HG02642 (cell line): ENCODE results near the gene C5orf15.
"Not testable (repeated sequence)": the region's sequence is repeated elsewhere in the genome, so short reads cannot be mapped to it uniquely, and the experiment has no call there.

Experiments used
- ATAC-seq: cut with Tn5 transposase; IDR thresholded peaks from one replicate; pipeline ENCODE4 v1.9.1; 2021; ENCODE audit warnings: mild to moderate bottlenecking; ENCODE audit not compliant: unreplicated experiment, poor library complexity

The C5orf15 gene

DNA sequence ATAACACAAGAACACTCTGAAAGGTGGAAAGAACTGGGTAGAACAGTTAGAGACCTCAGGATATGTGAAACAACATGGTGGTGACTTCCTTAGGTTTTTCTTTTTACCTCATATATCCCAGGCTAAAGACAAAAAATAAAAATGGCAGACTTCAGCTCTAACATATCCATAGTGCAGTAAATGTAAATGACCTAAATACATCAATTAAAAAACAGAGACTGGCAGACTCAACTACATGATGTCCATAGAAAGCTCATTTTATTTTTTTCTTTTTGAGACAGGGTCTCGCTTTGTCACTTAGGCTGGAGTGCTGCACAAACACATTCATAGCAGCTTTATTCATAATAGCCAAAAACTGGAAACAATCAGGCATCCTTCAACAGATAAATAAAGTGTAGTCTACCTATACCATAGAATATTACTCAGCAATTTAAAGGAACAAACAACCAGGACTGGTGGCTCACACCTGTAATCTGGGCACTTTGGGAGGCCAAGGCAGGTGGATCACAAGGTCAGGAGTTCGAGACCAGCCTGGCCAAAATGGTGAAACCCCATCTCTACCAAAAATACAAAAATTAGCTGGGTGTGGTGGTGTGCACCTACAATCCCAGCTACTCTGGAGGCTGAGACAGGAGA, 4.8 kb downstream of the C5orf15 start:
- ATAC-seq = no peak

DNA sequence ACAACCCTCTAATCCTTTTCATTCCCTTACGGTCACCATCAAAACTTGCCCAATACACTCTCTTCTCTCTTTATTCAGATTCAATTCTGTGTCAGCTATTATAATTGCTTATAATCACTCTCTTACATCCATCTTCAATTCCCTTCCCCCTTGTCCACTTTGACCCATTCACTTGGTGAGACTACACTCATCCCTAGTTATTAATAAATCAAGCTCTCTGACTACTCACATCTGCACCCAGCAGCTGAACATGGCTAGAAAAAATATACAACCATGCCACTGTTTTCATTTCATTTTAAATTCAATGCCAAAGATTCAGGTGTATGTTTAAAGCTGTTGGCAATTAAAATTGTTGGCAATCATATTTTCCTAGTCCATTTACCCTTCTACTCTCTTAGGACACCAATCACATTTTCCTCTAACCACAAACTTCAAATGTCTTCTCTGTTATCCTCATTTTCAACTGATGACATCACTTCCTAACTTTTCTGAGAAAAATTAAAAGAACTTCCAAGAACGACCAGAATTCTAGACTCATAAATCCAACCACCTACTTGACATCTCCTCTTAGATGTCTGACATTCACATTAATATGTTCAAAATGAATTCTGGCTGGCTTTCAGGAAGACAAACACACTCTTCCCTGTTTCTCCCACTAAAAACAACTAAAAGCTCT, 5.5 kb downstream of the C5orf15 start:
- no peak for ATAC-seq

DNA sequence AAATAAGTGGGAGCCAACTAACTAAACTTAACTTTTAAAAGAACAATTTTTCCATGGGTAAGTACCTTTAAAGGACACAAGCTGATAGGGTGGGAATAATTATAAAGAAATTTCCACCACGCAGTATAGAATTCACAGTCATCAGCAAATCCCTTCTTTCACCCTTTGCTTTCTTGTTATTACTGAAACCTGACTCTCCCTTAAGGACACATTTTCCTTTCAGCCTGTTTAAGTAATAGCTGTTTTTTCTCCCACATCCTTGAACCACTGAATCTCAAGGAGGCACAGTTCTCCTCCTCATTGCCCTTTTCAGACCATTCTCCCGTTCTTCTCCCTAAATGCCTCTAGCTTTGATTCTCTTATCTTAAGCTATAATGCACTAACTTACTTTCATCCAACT, 6.3 kb downstream of the C5orf15 start:
- ATAC-seq = no peak

DNA sequence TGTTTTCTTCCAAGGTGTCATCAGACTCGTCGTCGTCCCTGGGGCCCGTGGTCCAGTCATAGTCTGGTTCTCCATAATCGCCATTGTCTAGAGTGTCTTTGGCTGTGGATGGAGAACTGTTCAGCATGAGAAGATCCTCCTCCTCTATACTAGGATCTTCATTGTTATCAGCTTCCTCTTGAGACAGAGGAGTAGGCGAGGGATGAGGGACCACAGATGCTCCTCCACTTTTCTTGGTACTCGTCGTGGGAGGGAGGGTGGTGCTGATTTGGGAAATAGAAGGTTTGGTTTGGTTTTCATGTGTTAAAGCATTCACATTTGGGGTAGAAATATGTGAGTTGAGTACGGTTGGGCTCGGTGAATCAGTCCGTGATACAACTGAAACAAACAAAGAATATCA, 8.8 kb downstream of the C5orf15 start:
- ATAC-seq = no peak

DNA sequence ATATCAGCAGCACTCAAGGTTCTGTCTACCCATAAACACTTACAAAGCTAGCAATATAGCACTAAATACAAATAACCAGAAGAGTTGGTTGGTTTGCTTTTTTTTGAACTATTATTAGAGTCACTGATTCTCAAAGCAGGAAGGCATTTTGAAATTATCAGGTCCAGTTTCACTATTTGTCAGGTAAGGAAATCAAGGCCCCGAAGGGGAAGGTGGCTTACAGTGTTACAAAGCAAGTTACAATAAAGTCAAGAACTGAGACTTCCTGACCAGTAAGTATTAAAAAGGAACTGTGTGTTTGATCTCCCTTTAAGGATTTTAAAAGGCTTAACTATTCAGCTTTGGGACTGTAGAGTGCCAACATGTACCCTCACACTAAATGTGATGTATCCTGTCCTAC, 10.8 kb downstream of the C5orf15 start:
- no peak for ATAC-seq

DNA sequence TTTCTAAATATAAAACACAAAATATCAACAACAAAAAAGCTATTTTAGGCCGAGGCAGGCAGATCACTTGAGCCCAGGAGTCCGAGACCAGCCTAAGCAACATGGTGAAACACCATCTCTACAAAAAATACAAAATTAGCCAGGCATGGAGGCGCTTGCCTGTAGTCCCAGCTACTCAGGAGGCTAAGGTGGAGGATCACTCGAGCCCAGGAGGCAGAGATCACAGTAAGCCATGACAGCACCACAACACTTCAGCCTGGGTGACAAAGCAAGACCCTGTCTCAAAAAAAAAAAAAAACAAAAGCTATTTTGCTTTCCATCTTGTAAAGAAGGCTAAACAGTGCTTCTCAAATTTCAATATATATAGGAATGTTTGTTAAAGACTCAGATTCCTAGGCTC, 11.3 kb downstream of the C5orf15 start:
- no peak for ATAC-seq

DNA sequence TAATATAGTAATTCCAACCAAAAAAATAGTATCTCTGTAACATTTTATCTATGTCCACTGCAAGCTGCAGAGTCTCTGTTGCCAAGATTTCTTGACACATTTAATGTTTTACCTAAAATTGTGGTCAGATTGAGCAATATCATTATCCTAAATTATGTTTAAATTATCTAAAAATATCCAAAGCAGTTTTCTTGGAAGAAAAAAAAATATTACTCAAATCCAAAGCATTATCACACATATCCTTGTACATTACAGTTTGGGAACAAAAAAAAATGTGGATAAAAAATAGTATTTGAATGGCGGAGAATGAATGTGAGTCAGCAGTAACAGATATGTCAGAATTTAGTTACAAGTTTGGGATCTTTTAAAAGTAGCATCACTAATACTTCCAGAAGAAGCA, 12.2 kb downstream of the C5orf15 start:
- not testable (repeated sequence) for ATAC-seq

DNA sequence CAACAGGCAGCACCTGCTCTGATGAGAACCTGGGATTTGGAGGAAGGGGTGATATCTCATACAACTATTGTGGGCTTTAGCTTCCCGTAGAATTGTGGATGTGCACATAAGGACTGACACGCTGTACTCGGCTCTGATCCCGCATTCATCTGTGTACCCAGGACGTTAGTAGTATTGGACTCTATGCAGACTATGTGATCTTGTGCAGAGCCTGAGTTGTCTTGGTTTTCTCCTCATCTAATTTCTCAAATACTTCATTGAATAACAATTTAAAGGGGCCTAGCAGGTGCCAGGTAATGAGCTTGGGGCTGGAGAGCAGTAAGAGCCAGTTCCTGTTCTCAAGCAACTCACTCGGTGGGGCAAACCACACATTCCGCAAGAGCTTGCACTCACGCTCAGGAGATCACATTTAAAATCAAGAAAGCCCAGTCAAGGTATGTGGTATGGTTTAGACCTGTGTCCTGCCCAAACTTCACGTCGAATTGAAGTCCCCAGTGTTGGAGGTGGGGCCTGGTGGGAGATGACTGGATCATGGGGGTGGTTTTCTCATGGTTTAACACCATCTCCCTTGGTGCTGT, 14.8 kb downstream of the C5orf15 start:
- no peak for ATAC-seq

DNA sequence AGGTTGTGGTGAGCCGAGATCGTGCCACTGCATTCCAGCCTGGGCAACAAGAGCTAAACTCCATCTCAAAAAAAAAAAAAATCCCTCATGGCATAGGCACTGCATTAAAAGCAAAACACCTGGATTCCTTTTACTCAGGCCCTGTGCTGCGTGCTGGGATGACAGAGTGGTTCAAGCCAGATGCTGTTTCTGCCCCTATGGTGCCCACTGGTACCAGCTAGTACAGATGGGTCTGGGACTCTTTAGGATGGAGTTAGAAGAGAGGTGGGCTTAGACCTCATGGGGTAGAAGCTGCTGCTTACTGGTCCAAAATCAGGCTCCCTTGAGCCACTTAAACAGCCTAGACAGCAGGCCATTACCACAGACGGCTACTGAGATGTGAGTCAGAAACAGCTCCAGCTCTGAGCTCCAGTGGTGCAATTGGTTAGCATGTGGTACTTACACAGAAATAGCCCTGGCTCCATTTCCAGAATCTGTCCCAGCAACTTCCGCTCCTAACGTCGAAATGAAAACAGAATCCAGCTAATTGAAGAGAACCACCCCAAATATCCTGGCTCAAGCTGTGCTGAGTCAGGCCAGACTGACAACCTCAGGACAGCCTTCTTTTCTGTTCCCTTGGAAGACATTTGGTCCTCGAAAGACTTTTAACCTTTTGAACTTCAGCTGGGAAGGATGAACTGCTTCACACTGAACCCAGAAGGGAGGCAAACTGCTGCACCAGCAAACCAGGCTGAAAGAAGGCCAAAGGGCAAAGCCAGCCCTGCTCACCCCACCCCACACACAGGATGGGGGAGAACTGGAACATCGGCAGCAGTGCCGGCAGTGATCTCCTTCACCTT, 15.5 kb downstream of the C5orf15 start:
- no peak for ATAC-seq

DNA sequence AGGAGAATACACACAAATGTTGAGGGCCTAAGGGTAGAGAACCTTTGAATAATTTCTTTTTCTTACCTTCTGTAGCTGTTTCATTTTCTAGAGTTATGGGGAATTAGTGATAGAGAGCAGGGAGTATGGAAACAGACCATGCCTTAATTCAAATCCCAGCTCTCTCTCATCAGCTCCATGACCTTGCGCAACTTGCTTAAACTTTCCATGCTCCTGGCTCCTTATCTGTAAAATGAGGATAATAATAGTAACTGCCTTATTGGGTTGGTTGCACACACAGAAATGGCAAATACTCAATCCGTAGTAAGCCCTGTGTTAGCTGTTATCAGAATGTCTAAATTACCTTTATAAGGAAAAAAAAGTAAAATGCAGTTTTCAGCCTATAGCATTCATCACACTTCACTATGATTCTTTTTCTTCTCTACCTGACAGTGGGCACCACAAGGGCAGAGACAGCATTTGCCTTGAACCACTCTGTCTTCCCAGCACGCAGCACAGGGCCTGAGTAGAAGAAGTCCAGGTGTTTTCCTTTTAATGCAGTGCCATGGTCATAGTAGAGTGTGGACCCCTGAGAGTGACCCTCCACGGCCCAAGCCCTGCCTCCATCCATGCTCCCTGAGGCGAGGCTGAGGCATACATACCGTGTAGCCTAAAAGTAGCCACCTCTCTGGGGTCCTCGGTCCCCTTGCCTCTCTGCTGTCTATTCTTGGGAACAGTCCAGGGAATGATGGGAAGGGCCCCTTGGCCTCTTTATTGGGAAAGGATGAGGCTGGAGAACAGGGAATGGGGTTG, 17.4 kb downstream of the C5orf15 start:
- no peak for ATAC-seq

DNA sequence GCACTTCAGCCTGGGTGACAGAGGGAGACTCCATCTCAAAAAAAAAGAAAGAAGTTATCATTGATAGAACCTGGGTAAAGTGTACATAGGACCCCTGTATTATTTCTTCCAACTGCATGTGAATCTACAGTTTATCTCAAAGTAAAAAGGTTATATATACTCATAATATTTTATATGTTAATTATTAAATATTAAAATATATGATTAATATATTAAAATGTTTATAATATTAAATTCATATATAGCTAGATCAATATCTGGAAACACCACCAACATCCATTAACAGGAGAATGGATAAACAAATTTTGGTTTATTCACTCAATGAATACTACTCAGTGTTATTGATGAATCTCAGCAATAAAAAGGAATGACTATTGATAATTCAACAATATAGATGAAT, 19.7 kb downstream of the C5orf15 start:
- ATAC-seq = no peak

DNA sequence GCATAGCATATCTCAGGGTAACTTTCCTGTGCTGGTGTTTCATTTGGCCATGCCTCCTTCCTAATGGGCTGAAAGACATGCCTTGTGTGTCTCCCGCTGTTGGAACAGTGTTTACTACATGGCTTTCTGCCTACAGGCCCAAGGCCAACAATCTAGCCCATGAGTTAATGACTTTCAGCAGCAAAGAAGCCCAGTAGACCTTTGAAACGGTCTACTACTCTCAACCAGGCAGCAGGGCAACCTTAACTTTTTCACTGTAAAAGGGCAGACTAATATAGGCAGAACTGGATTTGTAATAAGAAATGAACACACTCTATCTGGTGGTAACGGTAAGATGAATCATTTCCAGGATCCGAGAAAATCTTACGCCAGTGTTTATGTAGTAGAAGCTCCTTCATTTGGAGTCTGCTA, 21.0 kb downstream of the C5orf15 start:
- ATAC-seq = no peak

DNA sequence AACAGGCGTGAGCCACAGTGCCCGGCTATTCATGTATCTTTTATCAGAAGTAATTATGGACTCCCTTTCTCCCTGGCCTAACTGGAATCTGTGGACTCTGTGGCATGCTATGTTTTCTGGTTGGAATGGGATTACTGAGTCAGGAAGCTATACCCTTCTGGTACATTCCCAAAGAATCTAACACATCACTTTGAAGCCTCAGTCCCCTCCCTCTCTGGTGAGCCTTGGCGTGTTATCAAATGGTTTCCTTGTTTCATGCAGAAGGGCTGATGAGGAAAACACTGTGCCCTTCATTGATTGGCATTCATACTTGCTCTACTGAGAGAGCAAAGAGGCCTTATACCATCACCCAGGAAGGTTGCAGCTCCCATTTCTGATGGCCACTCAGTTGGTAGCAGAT, 22.9 kb downstream of the C5orf15 start:
- no peak for ATAC-seq

DNA sequence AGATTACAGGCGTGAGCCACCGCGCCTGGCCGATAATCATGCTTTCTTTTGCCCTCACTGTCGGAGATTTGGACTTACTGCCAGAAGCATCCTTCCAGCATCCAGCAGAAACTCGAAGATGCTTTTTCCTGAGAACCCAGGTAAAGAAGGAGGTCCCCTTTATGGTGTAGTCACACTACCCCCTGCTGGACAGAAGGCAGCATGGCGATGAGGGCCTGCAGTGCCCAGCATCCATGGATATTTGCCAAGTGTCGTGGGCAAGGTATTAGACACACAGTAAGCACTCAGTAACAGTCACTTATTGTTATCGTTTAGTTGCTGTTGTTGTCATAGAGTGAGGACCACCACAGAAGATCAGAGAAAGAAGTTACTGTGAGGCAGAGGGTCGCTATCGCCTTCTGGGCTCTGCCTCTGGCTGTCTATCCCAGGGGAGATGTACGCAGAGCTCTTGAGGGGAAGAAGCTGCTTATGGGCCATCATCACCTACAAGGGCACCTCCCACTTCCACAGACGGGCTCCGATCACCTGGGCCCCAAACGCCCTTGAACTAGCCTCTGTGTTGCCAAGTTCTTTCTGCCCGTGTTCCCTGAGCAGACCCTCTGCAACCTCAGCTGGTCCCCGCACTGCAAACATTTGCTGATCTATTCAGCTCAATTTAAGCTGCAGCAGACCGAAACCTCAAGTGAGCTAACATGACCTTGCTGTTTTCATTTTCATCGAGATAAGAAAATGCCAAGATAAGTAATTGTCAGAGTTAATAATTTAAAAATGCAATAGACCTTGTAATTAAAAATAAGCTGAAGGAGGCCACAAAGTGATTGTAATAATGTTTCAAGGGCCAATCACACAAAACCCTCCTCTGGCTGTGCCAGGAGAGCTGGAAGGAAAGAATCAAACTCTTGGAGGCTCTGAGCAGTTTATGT, 23.9 kb downstream of the C5orf15 start:
- ATAC-seq = no peak

DNA sequence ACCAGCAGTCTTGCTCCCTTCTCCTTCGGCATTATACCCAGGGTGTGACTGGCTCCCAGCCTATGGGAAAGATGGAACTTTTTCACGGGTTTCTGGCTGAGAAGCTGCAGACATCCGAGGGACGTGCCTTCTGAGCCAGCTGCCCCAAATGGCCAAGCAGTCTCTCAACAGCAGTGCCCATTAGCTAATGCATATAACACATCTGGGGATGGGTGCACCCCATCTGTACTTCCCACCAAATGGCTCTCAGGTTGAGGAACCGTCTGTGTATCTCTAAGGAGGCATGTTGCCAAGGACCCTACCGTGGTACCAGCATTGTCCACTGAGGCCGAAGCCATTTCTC, 25.0 kb downstream of the C5orf15 start:
- ATAC-seq = no peak

DNA sequence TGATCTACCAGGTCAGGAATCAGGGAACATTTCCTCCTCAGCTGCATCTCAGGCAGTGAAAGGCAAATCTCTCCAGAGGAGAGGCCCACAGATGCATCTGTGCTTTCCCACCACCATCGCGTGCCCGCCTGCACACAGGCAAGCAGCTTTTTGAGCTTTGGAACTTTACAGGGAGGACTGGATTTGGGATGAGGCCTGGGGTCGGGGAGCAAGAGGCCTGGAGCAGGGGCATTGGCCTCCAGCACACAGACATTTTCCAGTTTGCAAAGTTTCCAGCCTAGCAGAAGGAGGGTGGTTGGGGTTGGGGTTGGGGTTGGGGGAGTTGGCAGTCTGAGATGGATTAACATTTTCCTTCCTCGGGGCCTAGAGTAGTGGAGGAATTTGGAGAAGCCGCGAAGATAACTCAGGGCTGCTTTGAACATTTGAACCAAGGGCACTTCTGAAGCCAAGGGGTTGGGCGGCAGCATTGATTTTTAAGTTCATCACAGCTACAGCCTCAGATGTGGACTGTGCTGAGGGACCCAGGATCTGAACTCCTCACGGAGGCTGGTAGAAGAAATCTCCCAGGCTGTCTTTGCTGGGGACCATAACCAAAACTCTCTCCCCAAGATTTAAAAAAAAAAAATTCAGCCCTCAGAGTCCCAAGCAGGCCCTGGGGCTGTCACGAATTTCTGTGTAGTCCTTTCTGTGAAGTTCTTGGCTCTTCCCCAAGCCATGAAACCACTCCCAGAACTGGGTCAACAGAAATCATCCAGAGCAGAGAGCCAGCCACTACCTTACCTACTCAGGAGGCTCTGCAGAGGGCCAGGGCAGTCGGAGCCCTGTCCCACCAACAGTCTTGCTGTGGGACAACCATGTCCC, 25.6 kb downstream of the C5orf15 start:
- no peak for ATAC-seq

DNA sequence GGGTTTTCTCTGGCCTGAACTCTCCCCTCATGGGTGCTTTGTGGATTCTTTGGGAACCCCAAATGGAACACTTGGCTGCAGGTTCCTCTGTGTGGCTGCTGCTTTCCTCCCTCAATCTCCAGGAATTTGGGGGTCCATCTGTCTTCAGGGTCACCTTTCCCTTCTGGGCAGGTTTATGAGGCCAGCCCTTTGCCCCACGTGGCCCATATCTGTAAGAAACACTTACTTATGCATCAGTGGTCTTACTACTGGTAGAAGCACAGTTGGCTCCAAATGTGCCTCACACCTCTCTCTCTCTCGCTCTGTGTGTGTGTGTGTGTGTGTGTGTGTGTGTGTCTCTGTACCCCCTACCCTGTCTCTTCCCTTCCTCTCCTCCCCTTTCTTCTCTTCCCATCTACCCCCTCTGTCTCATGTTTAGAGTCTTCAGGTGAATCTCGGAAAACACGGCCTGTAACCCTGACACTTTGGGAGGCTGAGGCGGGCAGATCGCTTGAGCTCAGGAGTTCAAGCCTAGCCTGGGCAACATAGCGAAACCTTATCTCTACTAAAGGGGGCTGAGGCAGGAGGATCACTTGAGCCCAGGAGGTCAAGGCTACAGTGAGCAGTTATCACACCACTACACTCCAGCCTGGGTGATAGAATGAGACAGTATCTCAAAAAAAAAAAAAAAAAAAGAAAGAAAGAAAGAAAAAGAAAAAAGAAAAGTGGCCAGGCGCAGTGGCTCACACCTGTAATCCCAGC, 26.8 kb downstream of the C5orf15 start:
- ATAC-seq = no peak

DNA sequence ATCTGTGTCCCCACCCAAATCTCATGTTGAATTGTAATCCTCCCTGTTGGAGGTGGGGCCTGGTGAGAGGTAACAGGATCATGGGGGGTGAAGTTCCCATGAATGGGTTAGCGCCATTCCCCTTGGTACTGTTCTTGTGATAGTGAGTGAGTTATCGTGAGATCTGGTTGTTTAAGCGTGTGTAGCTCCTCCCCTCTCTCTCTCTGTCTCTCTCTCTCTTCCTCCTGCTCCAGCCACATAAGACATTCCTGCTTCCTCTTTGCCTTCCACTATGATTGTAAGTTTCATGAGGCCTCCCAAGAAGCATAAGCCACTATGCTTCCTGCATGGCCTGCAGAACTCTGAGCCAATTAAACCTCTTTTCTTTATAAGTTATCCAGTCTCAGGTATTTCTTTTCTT, 28.8 kb downstream of the C5orf15 start:
- ATAC-seq = no peak
